SK-N-SH (cell line): ENCODE measurements around the gene NLGN3.

ENCODE experiments used
- EP300 ChIP-seq, 2 experiments: IDR thresholded peaks; 2 replicates each; pipeline versions ENCODE4 v1.4.0 to v1.6.1; 2012; ENCODE audit warnings: borderline replicate concordance in 1 of 2, low read depth in 1 of 2, low read length in 1 of 2
- EZH2phosphoT487 ChIP-seq: fragments of 200-600 bp; sonication (generic); IDR thresholded peaks from 2 replicates; pipeline ENCODE4 v1.6.1; 2017; ENCODE audit warnings: low read depth, mixed run types, mild to moderate bottlenecking, antibody characterized with exemption, moderate library complexity, borderline replicate concordance
- FOXM1 ChIP-seq: IDR thresholded peaks from 2 replicates; pipeline ENCODE4 v1.4.0; 2012; ENCODE audit warnings: low read depth, mild to moderate bottlenecking
- JUND ChIP-seq: IDR thresholded peaks from 2 replicates; pipeline ENCODE4 v1.4.0; 2012
- TCF12 ChIP-seq: IDR thresholded peaks from 2 replicates; pipeline ENCODE4 v1.4.0; 2012
- TF ChIP-seq, protein P1 (sequence below): IDR thresholded peaks from 2 replicates; pipeline ENCODE4 v1.4.0; 2012; ENCODE audit warnings: low read depth
- TF ChIP-seq, protein P2 (sequence below): fragments of 200-600 bp; sonication (generic); IDR thresholded peaks from 2 replicates; pipeline ENCODE4 v1.6.1; 2017; ENCODE audit warnings: antibody characterized with exemption, mild to moderate bottlenecking, moderate library complexity
- TF ChIP-seq, protein P3 (sequence below): IDR thresholded peaks from 2 replicates; pipeline ENCODE4 v1.6.1; 2012; ENCODE audit warnings: mild to moderate bottlenecking, low read depth, low read length, moderate library complexity
- TF ChIP-seq, protein P4 (sequence below): IDR thresholded peaks from 2 replicates; pipeline ENCODE4 v1.4.0; 2012; ENCODE audit warnings: low read depth, borderline replicate concordance

DNA sequence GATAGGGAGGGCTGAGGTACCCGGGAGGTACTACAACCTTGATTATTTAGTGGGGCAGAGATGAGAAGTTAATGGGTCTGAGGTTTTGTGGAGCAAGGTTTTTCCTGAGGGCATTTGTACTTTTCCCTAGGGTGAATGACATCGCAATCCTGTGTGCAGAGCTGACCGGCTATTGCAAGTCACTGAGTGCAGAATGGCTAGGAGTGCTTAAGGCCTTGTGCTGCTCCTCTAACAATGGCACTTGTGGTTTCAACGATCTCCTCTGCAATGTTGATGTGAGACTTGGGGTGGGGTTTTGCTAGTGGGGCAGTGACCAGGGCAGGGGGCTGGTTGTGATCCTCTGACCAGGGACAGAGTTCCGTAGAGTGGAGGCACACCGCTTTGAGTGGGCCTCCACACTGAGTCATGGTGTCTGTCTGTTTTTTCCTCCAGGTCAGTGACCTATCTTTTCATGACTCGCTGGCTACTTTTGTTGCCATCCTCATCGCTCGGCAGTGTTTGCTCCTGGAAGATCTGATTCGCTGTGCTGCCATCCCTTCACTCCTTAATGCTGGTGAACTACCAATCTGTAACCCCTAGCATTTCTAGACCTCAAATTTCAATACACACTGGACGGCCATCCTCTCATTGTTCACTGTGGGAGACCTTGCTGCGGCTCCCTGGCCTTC is 16.3 kb upstream of the NLGN3 start:
- TF ChIP-seq EZH2phosphoT487, result no peak
- no peak for TF ChIP-seq JUND
- no peak for TF ChIP-seq FOXM1
- no peak for TF ChIP-seq TCF12
- TF ChIP-seq, protein P1, sequence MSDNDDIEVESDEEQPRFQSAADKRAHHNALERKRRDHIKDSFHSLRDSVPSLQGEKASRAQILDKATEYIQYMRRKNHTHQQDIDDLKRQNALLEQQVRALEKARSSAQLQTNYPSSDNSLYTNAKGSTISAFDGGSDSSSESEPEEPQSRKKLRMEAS, result no peak
- TF ChIP-seq, protein P2, sequence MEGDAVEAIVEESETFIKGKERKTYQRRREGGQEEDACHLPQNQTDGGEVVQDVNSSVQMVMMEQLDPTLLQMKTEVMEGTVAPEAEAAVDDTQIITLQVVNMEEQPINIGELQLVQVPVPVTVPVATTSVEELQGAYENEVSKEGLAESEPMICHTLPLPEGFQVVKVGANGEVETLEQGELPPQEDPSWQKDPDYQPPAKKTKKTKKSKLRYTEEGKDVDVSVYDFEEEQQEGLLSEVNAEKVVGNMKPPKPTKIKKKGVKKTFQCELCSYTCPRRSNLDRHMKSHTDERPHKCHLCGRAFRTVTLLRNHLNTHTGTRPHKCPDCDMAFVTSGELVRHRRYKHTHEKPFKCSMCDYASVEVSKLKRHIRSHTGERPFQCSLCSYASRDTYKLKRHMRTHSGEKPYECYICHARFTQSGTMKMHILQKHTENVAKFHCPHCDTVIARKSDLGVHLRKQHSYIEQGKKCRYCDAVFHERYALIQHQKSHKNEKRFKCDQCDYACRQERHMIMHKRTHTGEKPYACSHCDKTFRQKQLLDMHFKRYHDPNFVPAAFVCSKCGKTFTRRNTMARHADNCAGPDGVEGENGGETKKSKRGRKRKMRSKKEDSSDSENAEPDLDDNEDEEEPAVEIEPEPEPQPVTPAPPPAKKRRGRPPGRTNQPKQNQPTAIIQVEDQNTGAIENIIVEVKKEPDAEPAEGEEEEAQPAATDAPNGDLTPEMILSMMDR, result no peak
- TF ChIP-seq, protein P3, sequence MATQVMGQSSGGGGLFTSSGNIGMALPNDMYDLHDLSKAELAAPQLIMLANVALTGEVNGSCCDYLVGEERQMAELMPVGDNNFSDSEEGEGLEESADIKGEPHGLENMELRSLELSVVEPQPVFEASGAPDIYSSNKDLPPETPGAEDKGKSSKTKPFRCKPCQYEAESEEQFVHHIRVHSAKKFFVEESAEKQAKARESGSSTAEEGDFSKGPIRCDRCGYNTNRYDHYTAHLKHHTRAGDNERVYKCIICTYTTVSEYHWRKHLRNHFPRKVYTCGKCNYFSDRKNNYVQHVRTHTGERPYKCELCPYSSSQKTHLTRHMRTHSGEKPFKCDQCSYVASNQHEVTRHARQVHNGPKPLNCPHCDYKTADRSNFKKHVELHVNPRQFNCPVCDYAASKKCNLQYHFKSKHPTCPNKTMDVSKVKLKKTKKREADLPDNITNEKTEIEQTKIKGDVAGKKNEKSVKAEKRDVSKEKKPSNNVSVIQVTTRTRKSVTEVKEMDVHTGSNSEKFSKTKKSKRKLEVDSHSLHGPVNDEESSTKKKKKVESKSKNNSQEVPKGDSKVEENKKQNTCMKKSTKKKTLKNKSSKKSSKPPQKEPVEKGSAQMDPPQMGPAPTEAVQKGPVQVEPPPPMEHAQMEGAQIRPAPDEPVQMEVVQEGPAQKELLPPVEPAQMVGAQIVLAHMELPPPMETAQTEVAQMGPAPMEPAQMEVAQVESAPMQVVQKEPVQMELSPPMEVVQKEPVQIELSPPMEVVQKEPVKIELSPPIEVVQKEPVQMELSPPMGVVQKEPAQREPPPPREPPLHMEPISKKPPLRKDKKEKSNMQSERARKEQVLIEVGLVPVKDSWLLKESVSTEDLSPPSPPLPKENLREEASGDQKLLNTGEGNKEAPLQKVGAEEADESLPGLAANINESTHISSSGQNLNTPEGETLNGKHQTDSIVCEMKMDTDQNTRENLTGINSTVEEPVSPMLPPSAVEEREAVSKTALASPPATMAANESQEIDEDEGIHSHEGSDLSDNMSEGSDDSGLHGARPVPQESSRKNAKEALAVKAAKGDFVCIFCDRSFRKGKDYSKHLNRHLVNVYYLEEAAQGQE, result no peak
- no peak for TF ChIP-seq EP300 (IDR thresholded peaks at IDR 0.05; ENCODE audit: borderline replicate concordance in 1 of 2, low read depth in 1 of 2, low read length in 1 of 2)
- TF ChIP-seq, protein P4, sequence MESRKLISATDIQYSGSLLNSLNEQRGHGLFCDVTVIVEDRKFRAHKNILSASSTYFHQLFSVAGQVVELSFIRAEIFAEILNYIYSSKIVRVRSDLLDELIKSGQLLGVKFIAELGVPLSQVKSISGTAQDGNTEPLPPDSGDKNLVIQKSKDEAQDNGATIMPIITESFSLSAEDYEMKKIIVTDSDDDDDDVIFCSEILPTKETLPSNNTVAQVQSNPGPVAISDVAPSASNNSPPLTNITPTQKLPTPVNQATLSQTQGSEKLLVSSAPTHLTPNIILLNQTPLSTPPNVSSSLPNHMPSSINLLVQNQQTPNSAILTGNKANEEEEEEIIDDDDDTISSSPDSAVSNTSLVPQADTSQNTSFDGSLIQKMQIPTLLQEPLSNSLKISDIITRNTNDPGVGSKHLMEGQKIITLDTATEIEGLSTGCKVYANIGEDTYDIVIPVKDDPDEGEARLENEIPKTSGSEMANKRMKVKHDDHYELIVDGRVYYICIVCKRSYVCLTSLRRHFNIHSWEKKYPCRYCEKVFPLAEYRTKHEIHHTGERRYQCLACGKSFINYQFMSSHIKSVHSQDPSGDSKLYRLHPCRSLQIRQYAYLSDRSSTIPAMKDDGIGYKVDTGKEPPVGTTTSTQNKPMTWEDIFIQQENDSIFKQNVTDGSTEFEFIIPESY, result no peak
